NT2/D1 (cell line): ENCODE results near the gene ANO1.

Experiments used
- DNase-seq: peaks from one replicate; pipeline ENCODE4 v3.0.0-alpha.2; 2011; ENCODE audit warnings: low read depth, low spot score
- H3K27me3 ChIP-seq: 2 replicates; pipeline ENCODE4 v1.6.0; 2011; ENCODE audit warnings: mild to moderate bottlenecking; ENCODE audit not compliant: insufficient read length, insufficient read depth
- H3K36me3 ChIP-seq: 2 replicates; pipeline ENCODE4 v1.6.1; 2011; ENCODE audit warnings: mild to moderate bottlenecking, low read length, mixed read lengths; ENCODE audit not compliant: insufficient read depth, insufficient read length
- H3K4me1 ChIP-seq: 2 replicates; pipeline ENCODE4 v1.5.1; 2011; ENCODE audit not compliant: insufficient read depth, insufficient read length
- H3K4me3 ChIP-seq: 2 replicates; pipeline ENCODE4 v1.5.1; 2011; ENCODE audit warnings: low read depth; ENCODE audit not compliant: insufficient read length
- H3K9ac ChIP-seq: 2 replicates; pipeline ENCODE4 v1.6.0; 2011; ENCODE audit warnings: low read depth; ENCODE audit not compliant: insufficient read length
- H3K9me3 ChIP-seq: 2 replicates; pipeline ENCODE4 v1.5.1; 2011; ENCODE audit warnings: mild to moderate bottlenecking, low read length; ENCODE audit not compliant: insufficient read depth
- SUZ12 ChIP-seq: IDR thresholded peaks from 2 replicates; pipeline ENCODE4 v1.6.1; 2011; ENCODE audit not compliant: insufficient read length, insufficient read depth; ENCODE audit errors: extremely low read depth
- YY1 ChIP-seq: IDR thresholded peaks from 2 replicates; pipeline ENCODE4 v1.6.1; 2011; ENCODE audit not compliant: insufficient read length, insufficient read depth
- ZNF274 ChIP-seq: IDR thresholded peaks from 2 replicates; pipeline ENCODE4 v1.6.1; 2011; ENCODE audit warnings: mild to moderate bottlenecking, low read depth, low read length

The ANO1 gene

GRCh38 chr11:70141486-70142220 is 63.5 kb downstream of the ANO1 start:
- DNase-seq: peak; percentile 49
- H3K36me3 ChIP-seq: no peaks in the 10 kb centered on the region
- H3K4me1 ChIP-seq: peaks cover 14% of the 10 kb centered on the region
- peak overlapping the region; percentile 21 for H3K9ac ChIP-seq
- TF ChIP-seq ZNF274: no peak
- no peak for TF ChIP-seq YY1
- no peak for TF ChIP-seq SUZ12
- H3K9me3 ChIP-seq: no peaks in the 10 kb centered on the region
- H3K27me3 ChIP-seq: peaks cover 13% of the 10 kb centered on the region
- no peak overlapping the region for H3K4me3 ChIP-seq

- no peaks in the 10 kb centered on the region for H3K9me3 ChIP-seq
- no peaks in the 10 kb centered on the region for H3K36me3 ChIP-seq
- TF ChIP-seq ZNF274 (no peak), SUZ12 (no peak), YY1 (no peak)
- peaks cover 13% of the 10 kb centered on the region for H3K27me3 ChIP-seq
- H3K9ac ChIP-seq: no peak overlapping the region
- DNase-seq: peak; percentile 47
- H3K4me1 ChIP-seq: peaks cover 19% of the 10 kb centered on the region
- no peak overlapping the region for H3K4me3 ChIP-seq
Measured at GRCh38 chr11:70142221-70142875, 64.2 kb downstream of the ANO1 start.

DNA sequence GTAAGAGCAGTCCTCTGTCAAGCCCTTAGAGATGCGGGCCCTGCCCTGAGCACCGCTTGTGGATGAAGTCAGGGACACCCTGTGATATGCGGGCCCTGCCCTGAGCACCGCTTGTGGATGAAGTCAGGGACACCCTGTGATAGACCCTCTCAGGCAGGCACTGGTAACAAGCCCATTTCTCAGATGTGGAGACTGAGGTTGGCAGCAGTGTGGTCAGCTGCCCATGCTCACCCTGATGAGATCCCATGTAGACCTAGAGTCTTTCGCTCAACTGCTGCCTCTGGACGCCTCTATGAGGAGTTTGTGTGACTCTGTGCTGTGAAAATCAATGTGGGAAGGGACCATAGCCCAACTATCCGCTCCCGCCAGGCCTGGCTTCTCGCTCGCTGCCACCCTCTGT is 66.1 kb downstream of the ANO1 start:
- Histone ChIP-seq H3K9me3 (no peaks in the 10 kb centered on the region), H3K4me1 (peaks cover 19% of the 10 kb centered on the region), H3K27me3 (peaks cover 13% of the 10 kb centered on the region), H3K4me3 (no peak overlapping the region), H3K36me3 (no peaks in the 10 kb centered on the region), H3K9ac (no peak overlapping the region)
- TF ChIP-seq YY1 (no peak), ZNF274 (no peak), SUZ12 (no peak)
- no peak for DNase-seq

DNA sequence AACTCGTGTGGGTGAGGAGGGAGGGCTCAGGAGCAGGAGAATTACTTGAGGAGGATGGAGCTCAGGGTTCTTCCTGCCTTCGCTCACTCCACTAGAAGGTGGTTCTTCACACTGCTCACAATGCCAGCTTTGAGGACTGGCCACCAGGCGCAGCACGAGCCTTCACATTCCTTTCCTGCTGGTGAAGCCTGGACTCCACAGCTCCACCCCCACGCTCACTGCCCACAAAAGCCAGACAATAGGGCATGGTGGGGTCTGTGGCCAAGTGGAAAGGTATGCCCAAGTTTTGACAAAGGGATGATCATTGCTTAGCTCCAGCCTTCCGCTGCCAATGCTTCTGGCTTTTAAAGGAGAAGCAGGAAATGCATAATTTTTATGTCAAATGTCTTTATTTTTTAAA is 67.0 kb downstream of the ANO1 start:
- Histone ChIP-seq H3K9me3 (no peaks in the 10 kb centered on the region), H3K9ac (no peak overlapping the region), H3K4me1 (peaks cover 19% of the 10 kb centered on the region), H3K27me3 (peaks cover 13% of the 10 kb centered on the region), H3K4me3 (no peak overlapping the region), H3K36me3 (no peaks in the 10 kb centered on the region)
- no peak for TF ChIP-seq YY1
- TF ChIP-seq SUZ12: no peak
- TF ChIP-seq ZNF274: no peak
- DNase-seq: no peak

GRCh38 chr11:70145841-70146240 is 67.7 kb downstream of the ANO1 start:
- no peak for TF ChIP-seq YY1
- TF ChIP-seq ZNF274: no peak
- no peak for TF ChIP-seq SUZ12
- no peak for DNase-seq
- Histone ChIP-seq H3K9ac (no peak overlapping the region), H3K4me3 (no peak overlapping the region), H3K27me3 (peaks cover 9% of the 10 kb centered on the region), H3K4me1 (peaks cover 21% of the 10 kb centered on the region), H3K9me3 (no peaks in the 10 kb centered on the region), H3K36me3 (no peaks in the 10 kb centered on the region)

DNA sequence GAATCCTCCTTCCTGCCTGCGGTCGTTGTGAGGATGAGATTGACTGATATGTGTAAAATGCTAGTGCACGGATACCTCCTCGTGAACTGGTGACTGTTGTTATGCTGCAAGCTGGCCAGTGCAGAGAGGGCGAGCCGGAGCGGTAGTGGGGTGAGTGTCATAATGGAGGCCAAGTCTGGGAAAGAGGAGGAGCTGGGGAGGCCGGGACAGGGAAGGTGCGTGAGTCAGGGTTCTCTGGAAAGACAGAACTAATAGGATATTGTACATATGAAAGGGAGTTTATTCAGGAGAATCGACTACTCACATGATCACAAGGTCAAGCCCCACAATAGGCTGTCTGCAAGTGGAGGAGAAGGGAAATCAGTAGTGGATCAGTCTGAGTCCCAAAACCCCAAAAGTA is 68.2 kb downstream of the ANO1 start:
- TF ChIP-seq ZNF274 (no peak), SUZ12 (no peak), YY1 (no peak)
- peaks cover 16% of the 10 kb centered on the region for H3K4me1 ChIP-seq
- no peak overlapping the region for H3K9ac ChIP-seq
- DNase-seq: no peak
- no peaks in the 10 kb centered on the region for H3K36me3 ChIP-seq
- no peaks in the 10 kb centered on the region for H3K9me3 ChIP-seq
- peaks cover 4% of the 10 kb centered on the region for H3K27me3 ChIP-seq
- no peak overlapping the region for H3K4me3 ChIP-seq

- TF ChIP-seq YY1: no peak
- TF ChIP-seq ZNF274: no peak
- TF ChIP-seq SUZ12: no peak
- no peak for DNase-seq
- no peaks in the 10 kb centered on the region for H3K9me3 ChIP-seq
- H3K27me3 ChIP-seq: peaks cover 3% of the 10 kb centered on the region
- H3K4me1 ChIP-seq: peaks cover 16% of the 10 kb centered on the region
- H3K36me3 ChIP-seq: no peaks in the 10 kb centered on the region
- H3K9ac ChIP-seq: no peak overlapping the region
- no peak overlapping the region for H3K4me3 ChIP-seq
Measured at GRCh38 chr11:70146895-70147520, 68.9 kb downstream of the ANO1 start.
